H1 (cell line): ENCODE data around the gene CUX1. TPM values are rescaled to one million over a fixed set of nuclear protein-coding genes. Genes with fewer than 3 reads are reported as not detected.

Experiments
- CTCF ChIA-PET: fragments of 300-600 bp; sonication (Branson Sonifier 250); formaldehyde crosslinking; loops from one replicate; lab custom pipeline; 2021; ENCODE audit not compliant: partially characterized antibody; lab: Charles Lee
- POLR2A ChIA-PET: fragments of 300-600 bp; sonication (Branson Sonifier 250); formaldehyde crosslinking; loops from one replicate; lab custom pipeline; 2021; ENCODE audit warnings: inconsistent platforms; ENCODE audit not compliant: partially characterized antibody; lab: Charles Lee
- DNase-seq, 2 experiments: peaks; one replicate each; pipeline versions ENCODE4 v3.0.0 to v3.0.0-alpha.2; 2010 to 2022; ENCODE audit warnings: low spot score in 2 of 2, low read depth in 1 of 2, mixed read lengths in 1 of 2
- FAIRE-seq: peaks from 2 replicates; lab custom pipeline; 2011; peaks lifted over from hg19 to GRCh38; lab: Jason Lieb, UNC
- H2AFZ ChIP-seq: 2 replicates; pipeline ENCODE4 v1.8.1; 2012; ENCODE audit warnings: low read length, inconsistent platforms
- H2AK5ac ChIP-seq: 2 replicates; pipeline ENCODE4 v1.6.1; 2013; ENCODE audit warnings: low read depth, low read length
- H2BK120ac ChIP-seq: replicated peaks from 2 replicates; pipeline ENCODE3; 2013; ENCODE audit warnings: low read depth, low read length, inconsistent platforms
- H2BK12ac ChIP-seq: 2 replicates; pipeline ENCODE4 v1.6.1; 2013; ENCODE audit warnings: low read depth, low read length
- H2BK15ac ChIP-seq: 2 replicates; pipeline ENCODE4 v1.6.1; 2013; ENCODE audit warnings: low read length
- H2BK20ac ChIP-seq: 2 replicates; pipeline ENCODE4 v1.6.1; 2013; ENCODE audit warnings: low read length
- H2BK5ac ChIP-seq: 2 replicates; pipeline ENCODE4 v1.6.1; 2013; ENCODE audit warnings: low read depth, low read length
- H3K14ac ChIP-seq: 2 replicates; pipeline ENCODE4 v1.6.1; 2013; ENCODE audit warnings: inconsistent platforms; ENCODE audit not compliant: insufficient read length
- H3K18ac ChIP-seq: 2 replicates; pipeline ENCODE4 v1.6.1; 2013; ENCODE audit warnings: low read length; ENCODE audit errors: extremely low read depth
- H3K23ac ChIP-seq: 2 replicates; pipeline ENCODE4 v1.6.1; 2013; ENCODE audit warnings: inconsistent platforms; ENCODE audit not compliant: insufficient read length
- H3K23me2 ChIP-seq: 2 replicates; pipeline ENCODE4 v1.6.1; 2013; ENCODE audit warnings: low read depth, low read length
- H3K27ac ChIP-seq: 2 replicates; pipeline ENCODE4 v1.6.1; 2011; ENCODE audit warnings: low read depth, low read length, inconsistent platforms
- H3K27me3 ChIP-seq, 4 experiments: replicated peaks in 1 of 4; 1 replicate in 1 of 4; 2 replicates in 3 of 4; pipeline versions ENCODE4 v1.6.1 to v1.8.1; 2011 to 2013; ENCODE audit warnings: low read length in 3 of 4, mild to moderate bottlenecking in 3 of 4, inconsistent platforms in 2 of 4, mixed read lengths in 2 of 4, moderate library complexity in 1 of 4; ENCODE audit not compliant: control insufficient read depth in 3 of 4, insufficient read depth in 3 of 4; ENCODE audit errors: extremely low read depth in 1 of 4
- H3K36me3 ChIP-seq, 4 experiments: 2 replicates each; pipeline versions ENCODE4 v1.6.1 to v1.8.1; 2011 to 2013; ENCODE audit warnings: mild to moderate bottlenecking in 4 of 4, low read length in 3 of 4, moderate library complexity in 2 of 4, control low read depth in 1 of 4, inconsistent platforms in 1 of 4; ENCODE audit not compliant: insufficient read depth in 4 of 4, control insufficient read depth in 2 of 4
- H3K4ac ChIP-seq: replicated peaks from 2 replicates; pipeline ENCODE3; 2013; ENCODE audit warnings: low read length, low read depth, mixed read lengths, inconsistent platforms; ENCODE audit not compliant: insufficient read length
- H3K4me1 ChIP-seq, 4 experiments: replicated peaks in 1 of 4; 1 replicate in 1 of 4; 2 replicates in 3 of 4; pipeline versions ENCODE4 v1.6.1 to v1.8.1; 2011 to 2013; ENCODE audit warnings: low read length in 3 of 4, inconsistent platforms in 2 of 4, mixed read lengths in 1 of 4; ENCODE audit not compliant: insufficient read depth in 4 of 4, control insufficient read depth in 3 of 4
- H3K4me2 ChIP-seq, 2 experiments: 2 replicates each; pipeline versions ENCODE4 v1.6.1 to v1.8.1; 2011 to 2013; ENCODE audit warnings: low read depth in 2 of 2, low read length in 2 of 2, control low read depth in 1 of 2, inconsistent platforms in 1 of 2, mild to moderate bottlenecking in 1 of 2; ENCODE audit not compliant: insufficient read depth in 1 of 2
- H3K4me3 ChIP-seq, 4 experiments: fragments of 200-600, 300-600 bp in 1 of 4; sonication (generic), shearing (Covaris generic), sonication (Bioruptor Twin) in 1 of 4; 2 replicates each; pipeline versions ENCODE4 v1.5.1 to v1.8.1; 2011 to 2016; ENCODE audit warnings: low read length in 4 of 4, low read depth in 3 of 4, control low read depth in 2 of 4, inconsistent platforms in 2 of 4, mild to moderate bottlenecking in 2 of 4, mixed read lengths in 1 of 4, moderate library complexity in 1 of 4; ENCODE audit not compliant: insufficient read depth in 2 of 4; ENCODE audit errors: extremely low read depth in 1 of 4
- H3K56ac ChIP-seq: replicated peaks from 2 replicates; pipeline ENCODE3; 2013; ENCODE audit warnings: low read depth, mild to moderate bottlenecking, mixed read lengths, low read length, inconsistent platforms; ENCODE audit not compliant: insufficient read length
- H3K79me1 ChIP-seq: 2 replicates; pipeline ENCODE4 v1.6.1; 2013; ENCODE audit warnings: low read depth, low read length, control low read depth
- H3K79me2 ChIP-seq, 2 experiments: 2 replicates each; pipeline versions ENCODE4 v1.6.1 to v1.8.1; 2012 to 2013; ENCODE audit warnings: low read length in 2 of 2, mild to moderate bottlenecking in 2 of 2, inconsistent platforms in 1 of 2; ENCODE audit not compliant: insufficient read depth in 2 of 2, control insufficient read depth in 1 of 2
- H3K9ac ChIP-seq, 4 experiments: replicated peaks in 1 of 4; 1 replicate in 1 of 4; 2 replicates in 3 of 4; pipeline versions ENCODE4 v1.6.1 to v1.8.1; 2011 to 2013; ENCODE audit warnings: low read depth in 3 of 4, low read length in 3 of 4, control low read depth in 2 of 4, mild to moderate bottlenecking in 2 of 4, moderate library complexity in 2 of 4, inconsistent platforms in 1 of 4; ENCODE audit errors: extremely low read depth in 1 of 4
- H3K9me3 ChIP-seq, 2 experiments: 2 replicates each; pipeline versions ENCODE4 v1.6.1 to v1.8.1; 2012 to 2013; ENCODE audit warnings: mild to moderate bottlenecking in 2 of 2, moderate library complexity in 2 of 2, control low read depth in 1 of 2, inconsistent platforms in 1 of 2, low read depth in 1 of 2, low read length in 1 of 2, mixed read lengths in 1 of 2; ENCODE audit not compliant: insufficient read depth in 2 of 2
- H4K20me1 ChIP-seq, 2 experiments: replicated peaks in 1 of 2; 2 replicates each; pipeline versions ENCODE3 to v1.8.1; 2011 to 2013; ENCODE audit warnings: inconsistent platforms in 2 of 2, low read length in 2 of 2, mild to moderate bottlenecking in 1 of 2; ENCODE audit not compliant: insufficient read depth in 2 of 2, control insufficient read depth in 1 of 2
- H4K5ac ChIP-seq: 2 replicates; pipeline ENCODE4 v1.6.1; 2013; ENCODE audit warnings: low read length, low read depth, mixed read lengths, inconsistent platforms; ENCODE audit not compliant: insufficient read length
- H4K8ac ChIP-seq: 2 replicates; pipeline ENCODE4 v1.8.0; 2013; ENCODE audit warnings: mild to moderate bottlenecking, moderate library complexity, low read length, inconsistent platforms; ENCODE audit not compliant: insufficient read depth; ENCODE audit errors: extremely low read depth
- H4K91ac ChIP-seq: replicated peaks from 2 replicates; pipeline ENCODE3; 2013; ENCODE audit warnings: low read length, mixed read lengths, inconsistent platforms; ENCODE audit not compliant: insufficient read length
- CREB1 ChIP-seq: IDR thresholded peaks from 2 replicates; pipeline ENCODE4 v1.6.1; 2012; ENCODE audit warnings: inconsistent platforms
- E2F6 ChIP-seq: IDR thresholded peaks from 2 replicates; pipeline ENCODE4 v1.6.1; 2012; ENCODE audit warnings: inconsistent platforms
- JUND ChIP-seq: IDR thresholded peaks from 2 replicates; pipeline ENCODE4 v1.6.1; 2011; ENCODE audit warnings: mild to moderate bottlenecking, improper control_type of control experiment, low read length
- KDM1A ChIP-seq: fragments of 200-600, 300-600 bp; sonication (generic); IDR thresholded peaks from 2 replicates; pipeline ENCODE4 v1.7.1; 2016; ENCODE audit warnings: mild to moderate bottlenecking, low read length, borderline replicate concordance
- SP1 ChIP-seq: IDR thresholded peaks from 2 replicates; pipeline ENCODE4 v1.6.1; 2011; ENCODE audit warnings: low read depth, low read length
- WGBS, 2 experiments: shearing (Covaris generic) in 1 of 2; methylation state at CpG; one replicate each; pipeline versions ENCODE4 v1.1.6 to v1.1.7; 2013 to 2015; ENCODE audit warnings: low lambda C conversion rate in 2 of 2, mixed read lengths in 2 of 2, inconsistent platforms in 1 of 2, low coverage in 1 of 2, missing lambda C conversion rate in 1 of 2; ENCODE audit not compliant: insufficient replicate concordance in 2 of 2, insufficient coverage in 1 of 2, insufficient read length in 1 of 2; ENCODE audit errors: extremely low coverage in 1 of 2, missing lambda C conversion rate in 1 of 2; 5-methylcytosine and 5-hydroxymethylcytosine counted together
- polyA plus RNA-seq, 7 experiments: library from polyadenylated mRNA; depleted of rRNA in 3 of 7; stranded (reverse) in 5 of 7; unstranded in 2 of 7; fragments of >200 nt in 5 of 7; fragments of 200-250 nt in 2 of 7; gene quantifications; 1 replicate in 5 of 7; 2 replicates in 1 of 7; 4 replicates in 1 of 7; pipeline versions ENCODE4 v1.2.1 to v1.2.3, GENCODE V29; 2011 to 2013; ENCODE audit warnings: missing spikeins in 2 of 7, mixed read lengths in 2 of 7
- total RNA-seq: library from RNA; stranded (reverse); fragmentation: NEBNext Ultra II Directional; extraction: Animal tissue kit (Norgen Biotek cat#: 25700); gene quantifications from 2 replicates; pipeline ENCODE4 v1.2.1, GENCODE V29; 2021

The CUX1 gene
- total and polyA plus RNA-seq, 2 of the 8 experiments (the other 6 are each of a cell fraction or from before 2014, with no cell fraction given) = 21.6 to 65.9 TPM

GRCh38 chr7:102064361-102065025 is 247.1 kb downstream of the CUX1 start:
- Histone ChIP-seq H2AK5ac (no peak overlapping the region; the same call in 1 of the 2 replicates), H3K79me1 (peaks cover 2% of the 10 kb centered on the region; the same call in 1 of the 2 replicates), H2BK12ac (peak overlapping the region; percentile 75), H4K91ac (no peak overlapping the region), H3K4ac (no peak overlapping the region), H3K79me2 (peaks cover 0 to 11% of the 10 kb centered on the region in 2 experiments; a peak in 1 of 4 replicates), H2AFZ (no peak overlapping the region), H3K27me3 (no peaks in the 10 kb centered on the region), H2BK5ac (peak overlapping the region; percentile 84), H2BK20ac (peak overlapping the region; percentile 35; the same call in 1 of the 2 replicates), H2BK120ac (no peak overlapping the region), H3K14ac (no peak overlapping the region), H4K8ac (no peak overlapping the region), H3K56ac (no peak overlapping the region), H3K18ac (peak overlapping the region; percentile 79; the same call in 1 of the 2 replicates), H3K36me3 (no peaks in the 10 kb centered on the region), H3K23ac (no peak overlapping the region), H3K4me1 (peaks cover 5 to 12% (median 10%) of the 10 kb centered on the region in 4 experiments), H4K5ac (no peak overlapping the region), H3K9ac (no peak overlapping the region), H3K9me3 (no peaks in the 10 kb centered on the region), H3K23me2 (no peaks in the 10 kb centered on the region), H4K20me1 (peaks cover 6 to 9% of the 10 kb centered on the region in 2 experiments), H2BK15ac (peak overlapping the region; percentile 40; the same call in 1 of the 2 replicates), H3K4me2 (peak overlapping the region in 1 of 2 experiments; percentile 39; a peak in 1 of 4 replicates), H3K27ac (0 out of 2 replicates have a peak overlapping the region, but pooled peaks have one; percentile 18), H3K4me3 (no peak overlapping the region)
- ChIA-PET POLR2A (interaction anchor here (0.7 to 1.2 kb wide), 3 partner anchors 23 to 74 kb away, joined by 3 read pairs; no protein-coding TSS in a partner anchor), CTCF (interaction anchor here (0.6 to 1.3 kb wide), 8 partner anchors 9 to 330 kb away, joined by 3 to 5 read pairs (median 4); no protein-coding TSS in a partner anchor)
- 65% methylated on average over 12 of the region's 12 CpGs; no CpG with 5 or more reads in 1 of the 2 experiments for WGBS, 2 experiments
- DNase-seq = no peak
- no peak for FAIRE-seq
- TF ChIP-seq SP1 (no peak), JUND (no peak), E2F6 (no peak), KDM1A (no peak), CREB1 (no peak)
